HG02798 (cell line): ENCODE measurements around the gene ARSJ.
"Not testable (repeated sequence)": the region's sequence is repeated elsewhere in the genome, so short reads cannot be mapped to it uniquely, and the experiment has no call there.

ENCODE experiments used
- ATAC-seq: cut with Tn5 transposase; IDR thresholded peaks from one replicate; pipeline ENCODE4 v1.9.1; 2021; ENCODE audit warnings: mild to moderate bottlenecking; ENCODE audit not compliant: unreplicated experiment, poor library complexity

Gene ARSJ

GRCh38 chr4:113959539-113959937 lies 19.9 kb downstream of the ARSJ start:
- no peak for ATAC-seq

DNA sequence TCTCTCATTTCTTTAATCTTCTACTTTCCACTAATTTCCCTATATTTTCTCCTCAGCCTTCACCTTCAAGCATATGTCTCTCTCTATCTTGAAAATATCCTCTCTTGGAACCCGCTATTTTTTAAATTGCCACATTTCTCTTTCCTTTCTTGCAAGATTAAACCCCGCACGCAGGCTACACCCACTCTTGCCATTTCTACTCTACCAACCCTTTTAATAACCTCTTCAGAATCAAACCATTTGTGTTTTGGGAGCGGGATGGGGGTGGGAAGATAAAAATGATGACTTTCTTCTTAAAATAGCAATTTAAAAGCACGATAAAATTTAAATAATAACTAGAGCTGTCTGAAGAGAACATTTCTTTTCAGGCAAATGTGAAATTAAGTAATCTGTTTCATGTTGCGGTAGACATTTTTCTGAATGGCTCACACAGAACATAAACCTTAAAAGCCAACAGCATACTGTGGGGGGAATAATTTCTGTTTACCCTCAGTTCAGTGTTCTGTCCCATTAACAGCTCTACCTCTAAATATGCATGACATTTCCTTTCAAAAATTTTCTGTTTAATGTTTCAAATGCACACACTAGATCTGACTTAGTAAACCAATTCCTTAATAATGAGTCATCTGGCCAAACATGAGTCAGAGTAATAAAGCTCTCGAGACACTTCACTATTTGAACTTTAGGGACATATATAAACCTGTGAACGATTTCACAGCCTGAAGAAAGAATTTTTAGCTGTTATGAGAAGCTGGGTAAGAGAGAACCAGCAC lies 20.5 kb downstream of the ARSJ start:
- no peak for ATAC-seq

GRCh38 chr4:113957956-113958355 lies 21.5 kb downstream of the ARSJ start:
- ATAC-seq: no peak

DNA sequence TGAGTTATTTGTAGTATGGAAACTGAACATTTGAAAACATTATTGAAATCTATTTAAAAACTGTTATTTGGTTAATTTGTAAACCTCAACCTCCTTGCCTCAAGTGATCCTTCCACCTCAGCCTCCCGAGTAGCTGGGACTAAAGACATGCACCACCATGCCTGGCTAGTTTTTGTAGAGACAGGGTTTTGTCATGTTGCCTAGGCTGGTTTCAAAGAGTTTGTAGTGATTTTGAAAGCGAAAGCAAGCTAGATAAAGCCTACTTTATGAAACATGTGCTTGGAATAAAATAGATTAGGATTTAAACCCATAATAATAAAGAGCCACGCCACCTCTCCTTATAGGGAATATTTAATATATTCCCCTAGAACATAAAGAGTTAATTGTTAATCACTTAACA lies 23.5 kb downstream of the ARSJ start:
- ATAC-seq: peak; percentile 54

DNA sequence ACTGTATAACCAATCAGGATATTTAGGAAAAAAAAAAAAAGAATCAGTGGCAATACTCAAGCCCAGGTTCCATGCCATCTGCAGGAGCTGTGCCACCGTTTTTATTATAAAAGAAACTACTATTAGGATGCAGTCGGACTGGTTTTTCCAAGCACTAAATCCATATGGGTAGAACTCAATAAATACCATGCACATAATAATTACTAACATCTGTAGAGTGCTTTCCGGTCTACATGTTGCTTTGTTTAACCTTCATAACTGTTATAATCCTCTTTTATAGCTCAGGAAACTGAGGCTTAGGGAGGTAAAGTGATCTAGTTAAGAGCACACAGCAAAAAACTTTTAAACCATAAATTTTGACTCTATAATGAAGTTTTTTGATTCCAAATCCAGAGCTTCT lies 24.0 kb downstream of the ARSJ start:
- ATAC-seq: no peak

GRCh38 chr4:113953888-113954287 lies 25.6 kb downstream of the ARSJ start:
- no peak for ATAC-seq

DNA sequence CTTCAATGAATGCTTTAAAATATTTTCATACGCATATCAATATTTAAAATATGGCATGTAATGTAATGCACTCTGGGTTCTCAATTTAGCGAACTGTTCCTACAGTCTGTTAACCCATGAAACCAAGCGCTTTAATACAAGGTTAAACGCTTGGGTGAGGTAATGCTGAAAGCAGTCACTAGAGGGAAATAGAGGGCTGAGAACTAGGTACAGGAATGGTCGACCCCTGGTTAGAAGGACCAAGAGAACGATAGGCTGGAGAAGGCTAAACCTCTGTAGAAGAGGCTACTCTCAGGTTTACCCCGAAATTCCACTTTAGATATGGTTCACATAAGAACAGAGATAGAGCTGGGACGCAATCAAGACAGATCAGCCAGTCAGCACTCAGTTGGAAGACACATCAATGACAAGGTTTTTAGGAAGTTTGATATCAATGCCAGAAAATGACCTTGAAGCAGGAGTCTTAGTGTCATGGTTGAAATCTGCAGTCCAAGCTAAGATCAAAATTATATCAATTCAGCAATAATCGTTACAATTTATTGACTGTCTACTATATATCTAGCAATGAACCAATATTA lies 26.9 kb downstream of the ARSJ start:
- ATAC-seq: peak; percentile 87

GRCh38 chr4:113951263-113951662 lies 28.2 kb downstream of the ARSJ start:
- no peak for ATAC-seq

DNA sequence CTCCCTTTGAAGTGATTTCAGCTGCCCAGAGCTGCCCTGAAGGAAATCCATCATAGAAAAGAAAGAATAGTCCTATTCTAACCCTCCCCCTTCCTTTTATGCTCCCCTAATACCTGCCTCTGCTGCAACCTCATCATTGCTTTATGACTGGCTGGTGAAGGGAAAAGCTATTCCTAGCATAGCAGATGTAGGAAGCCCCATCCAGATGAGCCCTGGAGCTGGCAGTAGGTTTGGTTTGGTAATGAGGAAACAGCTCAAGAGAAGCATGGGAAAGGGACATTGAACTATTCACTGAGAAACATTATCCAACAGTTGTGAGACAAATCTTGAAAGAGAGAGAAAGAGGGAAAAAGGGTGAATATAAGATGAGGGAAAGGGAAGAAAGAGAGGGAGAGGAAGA lies 29.2 kb downstream of the ARSJ start:
- no peak for ATAC-seq

DNA sequence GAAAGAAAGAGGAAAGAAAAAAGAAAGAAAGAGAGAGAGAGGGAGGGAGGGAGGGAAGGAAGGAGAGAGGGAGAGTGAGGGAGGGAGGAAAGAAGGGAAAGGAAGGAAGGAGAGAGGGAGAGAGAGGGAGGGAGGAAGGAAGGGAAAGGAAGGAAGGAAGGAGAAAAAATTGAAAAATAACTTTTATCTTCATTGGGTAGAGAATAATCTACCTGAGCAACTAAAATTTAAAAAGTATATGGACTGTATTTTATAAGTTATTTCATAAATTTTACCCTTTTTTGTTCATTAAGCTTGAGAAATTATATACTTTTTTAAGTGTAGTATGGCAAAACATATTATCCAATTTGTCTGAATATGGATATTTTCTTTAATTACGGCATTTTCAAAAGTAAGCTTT lies 32.0 kb downstream of the ARSJ start:
- no peak for ATAC-seq

DNA sequence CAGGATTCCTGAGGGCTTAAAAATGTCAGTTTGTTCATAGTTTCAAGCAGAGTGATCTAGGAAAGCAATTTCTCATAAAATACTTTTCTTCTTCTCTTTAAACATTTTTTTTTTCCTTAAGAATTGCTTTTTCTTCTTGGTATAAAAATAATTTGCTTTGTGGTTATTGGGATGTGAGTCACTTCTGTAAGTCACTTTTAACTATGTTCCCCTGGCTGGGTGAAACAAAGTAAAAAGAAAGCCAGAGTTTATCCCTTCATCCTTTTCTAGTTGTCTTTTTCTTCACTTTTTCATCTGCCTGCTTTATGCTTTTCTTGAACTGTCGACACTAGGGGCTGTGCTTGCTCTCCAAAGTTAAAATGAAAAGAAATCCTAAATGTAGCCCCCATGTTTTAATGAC lies 33.5 kb downstream of the ARSJ start:
- no peak for ATAC-seq

- ATAC-seq: no peak
Measured at GRCh38 chr4:113943863-113944262, 35.6 kb downstream of the ARSJ start.

- no peak for ATAC-seq
Measured at GRCh38 chr4:113943085-113943484, 36.4 kb downstream of the ARSJ start.

DNA sequence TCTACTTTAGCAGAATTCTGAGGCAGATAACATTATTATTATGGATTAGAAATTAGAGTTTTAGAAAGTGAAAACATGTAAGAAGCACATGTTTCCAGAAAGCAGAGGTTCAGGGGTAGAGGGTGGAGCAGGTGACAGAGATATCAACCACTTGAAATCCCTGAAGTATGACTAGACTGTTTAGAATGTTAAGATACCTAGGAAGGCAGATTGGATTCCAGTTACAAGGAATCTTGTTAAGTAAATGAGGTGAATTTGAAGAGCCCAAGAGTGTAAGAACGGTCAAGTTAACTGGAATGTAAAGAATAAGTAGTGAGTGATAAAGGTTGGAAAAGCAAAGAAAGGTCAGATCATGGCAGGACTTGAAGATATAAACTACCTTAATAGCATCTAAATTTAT lies 37.6 kb downstream of the ARSJ start:
- no peak for ATAC-seq

DNA sequence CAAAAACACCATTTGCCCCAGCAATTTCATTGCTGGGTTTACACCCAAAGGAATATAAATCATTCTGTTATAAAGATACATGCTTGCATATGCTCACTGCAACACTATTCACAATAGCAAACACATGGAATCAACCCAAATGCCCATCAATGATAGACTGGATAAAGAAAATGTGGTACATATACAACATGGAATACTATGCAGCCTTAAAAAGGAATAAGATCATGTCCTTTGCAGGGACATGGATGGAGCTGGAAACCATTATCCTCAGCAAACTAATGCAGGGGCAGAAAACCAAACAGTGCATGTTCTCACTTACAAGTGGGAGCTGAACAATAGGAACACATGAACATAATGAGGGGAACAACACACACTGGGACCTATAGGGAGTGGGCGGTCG lies 39.3 kb downstream of the ARSJ start:
- not testable (repeated sequence) for ATAC-seq

DNA sequence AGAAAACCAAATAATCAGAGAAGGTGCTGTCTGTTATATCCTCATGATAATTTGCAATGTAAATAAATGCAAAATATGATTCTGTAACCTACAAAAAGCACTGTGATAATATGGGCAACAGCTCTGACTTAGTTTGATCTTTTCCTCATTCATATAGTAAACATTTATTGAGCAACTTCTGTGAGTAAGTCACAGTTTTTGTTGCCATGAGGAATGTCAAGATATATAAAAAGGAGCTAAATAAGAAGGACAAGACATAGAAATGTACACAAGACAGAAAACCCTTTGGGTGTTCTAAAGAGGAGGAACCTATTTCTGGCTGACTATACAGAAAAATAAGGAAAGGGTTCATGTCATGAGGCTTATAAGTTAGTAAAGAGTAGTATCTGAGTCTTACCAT lies 44.3 kb downstream of the ARSJ start:
- no peak for ATAC-seq

DNA sequence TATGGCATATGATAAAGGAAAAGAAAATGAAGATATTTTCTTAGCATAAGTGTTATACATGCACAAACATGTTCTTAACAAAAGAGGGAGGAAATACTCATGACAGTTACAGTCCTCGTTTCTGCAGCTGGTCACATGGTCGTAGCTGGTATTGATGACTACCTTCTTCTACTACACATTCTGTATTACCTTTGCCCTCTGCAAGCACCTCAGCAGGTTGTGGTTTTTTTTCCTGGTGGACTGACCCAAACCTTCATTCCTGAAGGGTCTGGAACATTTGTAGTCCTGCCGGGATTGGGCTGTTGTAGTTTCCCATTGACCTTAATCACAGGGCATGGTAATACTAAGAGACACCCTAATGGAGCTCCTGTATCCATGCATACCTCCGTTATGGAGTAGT lies 54.7 kb downstream of the ARSJ start:
- not testable (repeated sequence) for ATAC-seq

DNA sequence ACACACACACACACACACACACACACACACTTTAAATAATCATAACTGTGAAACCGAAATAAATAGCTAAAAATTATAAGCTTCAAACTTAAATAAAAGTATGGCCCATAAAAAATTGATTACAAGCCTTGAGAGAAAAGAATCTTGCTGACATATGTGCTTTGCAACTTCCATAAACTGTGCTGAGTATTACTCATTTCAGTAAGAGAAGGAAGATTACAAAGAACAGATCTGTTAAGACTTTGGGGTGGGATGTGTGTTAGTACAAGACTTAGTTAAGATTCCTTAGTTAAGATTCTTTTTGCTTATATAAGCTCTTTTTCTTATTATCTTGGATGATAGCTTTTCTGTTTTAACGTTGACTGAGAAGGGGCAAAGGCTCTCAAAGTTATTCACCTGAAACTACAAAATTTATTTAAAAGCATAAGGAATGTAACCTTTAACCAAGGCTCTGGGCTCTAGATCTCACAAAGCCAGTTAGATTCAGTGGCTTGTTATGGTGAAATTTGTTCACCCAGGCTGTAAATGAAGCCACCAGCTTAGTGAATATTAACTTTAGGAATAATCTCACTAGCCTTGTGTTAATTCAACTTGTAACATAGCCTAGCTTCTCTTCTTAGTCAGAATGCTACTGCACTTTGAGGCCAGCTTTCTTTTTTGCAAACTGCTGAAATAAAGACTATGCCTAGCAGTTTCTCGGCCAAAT lies 58.2 kb downstream of the ARSJ start:
- ATAC-seq: no peak

DNA sequence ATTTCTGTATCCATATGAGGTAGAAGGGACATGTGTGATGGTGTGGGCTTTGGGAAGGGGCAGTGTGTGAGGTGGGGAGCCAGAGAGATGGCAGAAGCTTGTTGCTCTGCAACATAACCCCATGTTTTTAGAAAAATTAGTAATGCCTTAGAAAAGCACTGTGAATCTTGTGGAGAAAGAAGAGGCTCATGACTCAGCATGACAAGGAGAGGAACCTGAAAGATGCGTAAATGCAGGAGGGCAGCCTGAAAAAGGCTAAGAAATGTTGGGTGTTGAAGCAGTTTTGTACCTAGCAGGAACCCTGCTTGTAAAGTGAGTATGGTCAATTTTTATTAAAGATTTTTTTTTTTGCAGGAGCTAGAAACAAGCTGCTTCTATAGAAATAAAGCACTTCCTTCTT lies 59.8 kb downstream of the ARSJ start:
- ATAC-seq: no peak

- no peak for ATAC-seq
Measured at GRCh38 chr4:113919145-113919544, 60.3 kb downstream of the ARSJ start.

- ATAC-seq: no peak
Measured at GRCh38 chr4:113908829-113909228, 70.6 kb downstream of the ARSJ start.

GRCh38 chr4:113907559-113907958 lies 71.9 kb downstream of the ARSJ start:
- no peak for ATAC-seq
